ENCODE data around the gene ADGRV1.

- TF ChIP-seq EP300 (IDR thresholded peaks at IDR 0.05; ENCODE audit: borderline replicate concordance): no peak
- no peak for TF ChIP-seq MAX (IDR thresholded peaks at IDR 0.05)
Measured at GRCh38 chr5:90968319-90968718, 409.7 kb downstream of the ADGRV1 start.
